NCI-H1092 treated with DMSO at 0.1 percent for 48 hours (cell line): ENCODE data around the gene EXD3.
"Not testable (repeated sequence)": the region's sequence is repeated elsewhere in the genome, so short reads cannot be mapped to it uniquely, and the experiment has no call there.

Source experiments
- DNase-seq: peaks from one replicate; lab custom pipeline; 2025; lab: John Stamatoyannopoulos, UW

Gene EXD3

GRCh38 chr9:137422604-137423513 lies at the start of gene EXD3, which contains the start of gene NOXA1:
TSS of gene EXD3 (minus strand) at chr9:137423162. CDS start at chr9:137395357, 27,805 bp downstream.
TSS of gene NOXA1 (plus strand) at chr9:137423393. CDS start at chr9:137423530, 137 bp downstream.
- DNase-seq: peak; percentile 86

GRCh38 chr9:137470785-137471184 lies 47.8 kb upstream of the EXD3 start:
- DNase-seq: no peak

GRCh38 chr9:137467896-137468295 lies 44.9 kb upstream of the EXD3 start:
- DNase-seq: no peak

DNA sequence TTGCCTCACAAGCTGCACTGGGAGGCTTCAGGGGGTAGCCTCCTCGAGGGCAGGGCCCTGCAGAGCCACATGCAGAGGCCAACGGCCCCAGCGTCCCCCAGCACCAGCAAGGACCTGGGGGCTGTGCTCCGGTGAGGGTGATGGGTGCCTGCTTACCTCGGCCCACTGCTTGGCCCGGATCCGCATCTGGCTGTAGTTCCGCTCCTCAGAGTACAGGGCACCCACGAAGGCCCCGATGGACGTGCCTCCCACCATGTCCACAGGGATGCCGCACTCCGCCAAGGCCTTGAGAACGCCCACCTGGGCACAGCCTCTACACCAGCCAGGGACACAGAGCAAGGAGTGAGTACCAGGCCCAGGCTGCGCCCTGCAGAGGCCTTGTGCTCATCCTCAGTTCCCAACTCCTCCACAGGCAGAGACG lies 44.2 kb upstream of the EXD3 start:
- DNase-seq: no peak

DNA sequence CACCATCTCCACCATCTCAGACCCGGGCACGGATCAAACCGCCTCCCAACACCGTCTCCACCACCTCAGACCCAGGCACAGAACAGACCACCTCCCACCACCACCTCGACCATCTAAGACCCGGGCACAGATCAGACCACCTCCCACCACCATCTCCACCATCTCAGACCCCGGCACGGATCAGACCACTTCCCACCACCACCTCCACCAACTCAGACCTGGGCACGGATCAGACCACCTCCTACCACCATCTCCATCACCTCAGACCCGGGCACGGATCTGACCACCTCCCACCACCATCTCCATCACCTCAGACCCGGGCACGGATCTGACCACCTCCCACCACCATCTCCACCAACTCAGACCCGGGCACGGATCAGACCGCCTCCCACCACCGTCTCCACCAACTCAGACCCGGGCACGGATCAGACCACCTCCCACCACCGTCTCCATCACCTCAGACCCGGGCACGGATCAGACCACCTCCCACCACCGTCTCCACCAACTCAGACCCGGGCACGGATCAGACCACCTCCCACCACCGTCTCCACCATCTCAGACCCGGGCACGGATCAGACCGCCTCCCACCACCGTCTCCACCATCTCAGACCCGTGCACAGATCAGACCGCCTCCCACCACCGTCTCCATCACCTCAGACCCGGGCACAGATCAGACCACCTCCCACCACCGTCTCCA lies 43.6 kb upstream of the EXD3 start:
- DNase-seq: not testable (repeated sequence)

GRCh38 chr9:137465720-137466388 lies 42.9 kb upstream of the EXD3 start:
- no peak for DNase-seq

GRCh38 chr9:137465000-137465719 lies 42.2 kb upstream of the EXD3 start:
- DNase-seq: no peak

GRCh38 chr9:137464291-137464999 lies 41.5 kb upstream of the EXD3 start:
- no peak for DNase-seq

DNA sequence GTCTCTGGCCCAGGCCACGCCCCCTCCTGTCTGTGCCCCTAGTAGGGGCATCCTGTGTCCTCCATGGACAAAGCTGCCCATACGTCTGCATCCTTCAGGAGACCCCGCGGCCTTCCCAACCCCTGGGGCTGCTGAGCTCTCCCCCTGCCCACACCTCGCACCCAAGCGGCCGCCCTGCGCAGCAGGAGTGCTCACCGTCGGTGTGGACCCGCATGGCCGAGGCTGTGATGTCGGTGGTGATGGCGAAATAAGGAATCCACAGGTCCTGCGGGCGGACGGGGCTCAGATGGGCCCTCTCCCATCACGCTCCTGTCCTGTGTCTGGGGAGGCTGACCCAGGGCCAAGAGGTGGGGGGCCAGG lies 40.9 kb upstream of the EXD3 start:
- no peak for DNase-seq

DNA sequence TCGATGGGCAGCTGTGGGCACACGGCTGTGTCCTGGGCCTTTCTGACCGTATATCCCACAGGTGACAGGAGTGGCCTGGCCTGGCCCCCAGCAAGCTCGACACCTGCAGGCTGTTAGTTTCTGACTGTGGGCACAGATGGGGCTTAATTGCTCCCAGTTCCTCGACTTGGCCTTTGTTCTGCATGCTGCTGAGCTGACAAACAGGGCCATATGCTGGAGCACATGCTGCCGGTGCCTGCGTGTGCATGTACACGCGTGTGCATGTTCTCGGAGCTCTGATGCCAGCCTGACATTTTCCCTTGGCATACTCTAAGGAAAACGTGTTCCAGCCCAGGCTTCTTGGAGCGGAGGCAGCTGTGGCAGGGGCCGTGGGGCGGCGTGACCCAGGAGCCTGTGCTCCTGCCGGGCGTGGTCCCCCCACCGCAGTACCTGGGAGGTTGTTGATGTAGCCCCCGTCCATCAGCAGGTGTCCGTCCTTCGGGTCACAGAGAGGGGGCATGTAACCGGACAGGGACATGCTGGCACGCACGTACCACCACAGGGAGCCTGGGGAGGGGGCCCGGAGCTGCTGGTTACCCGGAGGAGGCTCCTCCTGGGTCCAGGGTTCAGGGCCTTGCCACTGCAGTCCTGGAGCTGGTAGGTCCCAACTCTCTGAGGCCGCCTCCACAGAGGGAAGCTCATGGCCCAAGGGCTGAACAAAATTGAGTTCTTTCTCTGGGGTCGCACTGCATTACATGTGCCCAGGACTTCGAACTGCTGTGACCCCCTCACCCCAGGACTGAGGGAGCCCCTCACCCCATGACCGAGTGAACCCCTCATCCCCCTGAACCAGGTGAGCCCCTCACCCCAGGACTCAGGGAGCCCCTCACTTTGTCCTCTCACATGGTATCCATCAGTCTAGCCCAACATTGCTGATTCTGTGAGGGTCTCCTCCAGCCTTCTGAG lies 40.3 kb upstream of the EXD3 start:
- no peak for DNase-seq

GRCh38 chr9:137462396-137462985 lies 39.5 kb upstream of the EXD3 start:
- DNase-seq: no peak

DNA sequence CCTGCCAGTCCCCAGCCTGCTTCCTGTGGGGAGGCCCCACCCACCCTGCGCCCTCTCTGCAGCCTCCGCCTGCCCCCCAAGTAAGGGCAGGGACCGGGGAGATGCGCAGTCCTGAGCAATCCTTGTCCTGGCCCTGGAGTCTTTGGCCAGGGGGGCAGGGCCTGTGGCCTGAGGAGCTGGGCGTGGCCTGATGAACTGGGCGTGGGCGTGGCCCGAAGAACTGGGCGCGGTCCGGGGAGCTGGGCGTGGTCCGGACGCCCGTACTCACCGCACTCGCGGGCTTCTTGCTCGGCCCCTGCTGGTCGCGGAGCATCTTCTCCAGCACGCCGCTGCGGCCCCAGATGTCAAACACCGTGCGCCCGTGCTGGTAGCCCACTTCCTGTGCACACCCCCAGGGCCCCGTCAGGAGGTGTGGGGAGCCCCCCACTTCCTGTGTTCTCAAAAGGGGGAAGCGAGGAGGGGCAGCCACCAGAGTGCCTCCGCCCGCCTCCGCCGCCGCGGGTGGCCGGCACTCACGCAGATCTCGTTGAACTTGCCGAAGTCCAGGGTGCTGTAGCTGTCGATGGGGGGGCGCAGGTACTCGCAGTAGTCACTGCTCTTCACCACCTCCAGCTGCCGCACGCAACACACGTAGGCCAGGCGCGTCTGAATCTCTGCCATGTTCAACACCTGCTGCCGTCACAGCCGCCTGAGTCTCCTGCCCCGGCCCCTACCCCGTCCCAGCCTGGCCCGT lies 38.9 kb upstream of the EXD3 start:
- no peak for DNase-seq

GRCh38 chr9:137461316-137461662 lies 38.3 kb upstream of the EXD3 start:
- no peak for DNase-seq

DNA sequence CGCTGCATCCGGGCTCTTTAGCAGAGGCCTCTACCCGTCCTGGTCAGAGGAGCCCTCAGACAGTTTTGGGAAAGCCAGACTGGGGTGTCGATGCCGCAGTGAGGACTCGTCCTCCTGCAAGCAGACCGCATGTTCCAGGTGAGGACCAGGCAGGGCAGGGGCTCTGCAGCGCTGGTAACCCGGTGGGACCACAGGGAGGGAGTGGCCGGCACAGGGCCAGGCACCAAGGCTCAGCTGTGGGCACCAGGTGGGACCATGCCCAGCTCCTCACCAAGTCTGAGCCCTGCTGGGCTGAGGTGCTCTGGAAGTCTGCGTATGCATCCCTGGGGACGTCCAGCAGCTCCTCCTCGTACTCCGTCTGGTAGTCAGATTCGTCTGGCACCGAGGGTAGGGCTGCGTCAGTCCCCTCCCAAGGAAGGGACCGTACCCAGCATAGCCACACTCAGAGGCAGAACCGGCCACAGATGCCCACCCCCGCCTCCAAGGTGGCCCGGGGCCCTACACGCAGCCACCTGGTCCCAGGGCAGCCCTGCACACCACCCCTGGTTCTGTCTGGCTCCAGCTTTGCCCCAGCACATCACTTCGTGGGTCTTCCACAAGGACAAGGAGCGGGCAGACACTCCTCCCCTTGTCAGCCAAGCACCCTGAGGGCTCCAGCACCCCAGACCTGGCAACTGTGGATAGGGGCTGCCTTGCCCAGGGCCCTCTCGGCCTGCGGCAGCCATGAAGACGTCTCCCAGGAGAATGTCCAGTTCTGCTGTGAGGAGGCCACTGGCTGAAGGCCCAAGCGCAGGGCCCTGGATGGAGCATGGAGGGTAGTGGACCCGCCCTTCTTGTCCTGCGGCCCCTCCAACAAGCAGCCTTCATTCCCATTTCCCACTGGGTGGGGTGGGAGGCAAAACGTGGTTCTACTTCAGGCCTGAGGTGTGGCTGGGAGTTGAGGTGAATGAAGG lies 37.7 kb upstream of the EXD3 start:
- no peak for DNase-seq

DNA sequence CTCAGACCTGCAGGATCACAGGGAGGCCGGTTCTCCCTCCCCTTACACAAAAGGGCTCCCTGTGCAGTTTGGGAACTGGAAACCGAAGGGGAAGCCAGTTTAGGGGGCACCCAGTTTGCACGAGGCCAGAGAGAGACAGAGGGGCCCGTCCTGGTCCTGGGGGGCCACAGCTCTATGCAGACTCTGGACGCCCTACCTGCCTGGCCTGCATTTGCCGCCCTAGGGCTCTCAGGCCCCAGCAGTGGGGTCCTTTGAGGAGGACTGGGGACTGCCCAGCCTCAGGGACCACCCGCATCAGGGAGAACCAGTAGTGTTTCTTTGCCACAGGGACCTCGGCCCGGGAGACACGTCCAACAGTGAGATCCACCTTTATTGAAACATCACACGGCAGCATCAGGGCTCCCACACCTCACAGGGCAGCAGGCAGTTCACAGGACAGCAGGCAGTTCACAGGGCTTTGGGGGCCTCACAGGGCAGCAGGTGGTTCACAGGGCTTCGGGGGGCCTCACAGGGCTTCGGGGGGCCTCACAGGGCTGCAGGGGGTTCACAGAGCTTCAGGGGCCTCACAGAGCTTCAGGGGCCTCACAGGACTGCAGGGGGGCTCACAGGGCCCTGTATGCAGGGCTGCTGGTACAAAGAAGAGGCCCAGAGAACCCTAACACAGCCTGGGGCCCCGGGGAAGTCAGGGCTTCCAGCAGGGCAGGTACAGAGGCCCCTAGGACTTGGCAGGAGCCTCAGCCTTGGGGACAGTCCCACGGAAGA lies 36.8 kb upstream of the EXD3 start:
- no peak for DNase-seq

GRCh38 chr9:137459152-137459600 lies 36.2 kb upstream of the EXD3 start, which contains the start of gene NSMF:
TSS of gene NSMF (minus strand) at chr9:137459334. CDS start at chr9:137459102, 232 bp downstream.
- DNase-seq: peak; percentile 92
